Choroid plexus epithelial cell (primary cell): ENCODE data around the gene PCK2.

Experiments
- DNase-seq: peaks from one replicate; pipeline ENCODE4 v3.0.0-alpha.2; 2010; ENCODE audit warnings: low read depth
- H3K4me3 ChIP-seq: 2 replicates; pipeline ENCODE4 v1.5.1; 2011; ENCODE audit warnings: low read depth, mild to moderate bottlenecking, control low read depth, low read length, moderate library complexity
- TF ChIP-seq, protein P1 (sequence below): conservative IDR thresholded peaks from 2 replicates; pipeline ENCODE4 v1.5.1; 2011; ENCODE audit warnings: low read depth, mild to moderate bottlenecking, control low read depth, inconsistent platforms, low read length, moderate library complexity

Gene PCK2

DNA sequence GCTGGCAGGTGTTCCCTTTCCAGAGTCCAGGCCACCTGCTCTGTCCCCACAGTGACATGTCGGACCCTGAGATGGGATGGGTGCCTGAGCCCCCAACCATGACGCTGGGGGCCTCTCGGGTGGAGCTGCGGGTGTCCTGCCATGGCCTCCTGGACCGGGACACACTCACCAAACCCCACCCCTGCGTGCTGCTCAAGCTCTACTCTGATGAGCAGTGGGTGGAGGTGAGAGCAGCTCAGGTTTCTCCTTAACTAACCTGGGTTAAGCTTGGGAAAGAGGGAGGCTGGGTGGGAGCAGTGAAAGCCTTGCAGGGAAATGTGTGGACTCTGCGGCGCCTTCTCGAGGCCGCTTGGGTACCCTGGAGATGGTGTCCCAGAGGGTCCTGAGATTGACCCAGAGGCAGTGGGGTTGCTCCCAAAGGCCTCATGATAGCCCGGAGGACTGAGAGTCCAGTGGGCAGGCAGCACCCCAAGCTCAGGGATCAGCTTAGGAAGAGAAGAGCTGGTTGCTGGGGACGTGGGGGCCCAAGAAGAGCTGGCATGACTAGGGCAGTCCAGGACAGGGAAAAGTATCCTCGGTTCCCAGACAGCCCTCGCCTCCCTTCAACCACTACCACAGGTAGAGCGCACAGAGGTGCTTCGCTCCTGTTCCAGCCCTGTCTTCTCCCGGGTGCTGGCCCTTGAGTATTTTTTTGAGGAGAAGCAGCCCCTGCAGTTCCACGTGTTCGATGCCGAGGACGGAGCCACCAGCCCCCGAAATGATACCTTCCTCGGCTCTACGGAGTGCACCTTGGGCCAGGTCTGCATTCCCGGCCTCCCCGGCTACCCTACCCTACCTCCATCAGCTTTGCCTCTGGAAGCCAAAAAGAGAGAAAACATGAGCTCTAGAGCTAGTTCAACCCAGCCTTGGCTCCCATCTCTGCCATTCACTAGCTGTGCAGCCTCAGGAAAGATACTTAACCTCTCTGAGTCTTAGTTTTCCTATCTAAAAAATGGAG, 20.9 kb upstream of the PCK2 start:
- H3K4me3 ChIP-seq = no peak overlapping the region
- TF ChIP-seq, protein P1, sequence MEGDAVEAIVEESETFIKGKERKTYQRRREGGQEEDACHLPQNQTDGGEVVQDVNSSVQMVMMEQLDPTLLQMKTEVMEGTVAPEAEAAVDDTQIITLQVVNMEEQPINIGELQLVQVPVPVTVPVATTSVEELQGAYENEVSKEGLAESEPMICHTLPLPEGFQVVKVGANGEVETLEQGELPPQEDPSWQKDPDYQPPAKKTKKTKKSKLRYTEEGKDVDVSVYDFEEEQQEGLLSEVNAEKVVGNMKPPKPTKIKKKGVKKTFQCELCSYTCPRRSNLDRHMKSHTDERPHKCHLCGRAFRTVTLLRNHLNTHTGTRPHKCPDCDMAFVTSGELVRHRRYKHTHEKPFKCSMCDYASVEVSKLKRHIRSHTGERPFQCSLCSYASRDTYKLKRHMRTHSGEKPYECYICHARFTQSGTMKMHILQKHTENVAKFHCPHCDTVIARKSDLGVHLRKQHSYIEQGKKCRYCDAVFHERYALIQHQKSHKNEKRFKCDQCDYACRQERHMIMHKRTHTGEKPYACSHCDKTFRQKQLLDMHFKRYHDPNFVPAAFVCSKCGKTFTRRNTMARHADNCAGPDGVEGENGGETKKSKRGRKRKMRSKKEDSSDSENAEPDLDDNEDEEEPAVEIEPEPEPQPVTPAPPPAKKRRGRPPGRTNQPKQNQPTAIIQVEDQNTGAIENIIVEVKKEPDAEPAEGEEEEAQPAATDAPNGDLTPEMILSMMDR = no peak
- DNase-seq = no peak

DNA sequence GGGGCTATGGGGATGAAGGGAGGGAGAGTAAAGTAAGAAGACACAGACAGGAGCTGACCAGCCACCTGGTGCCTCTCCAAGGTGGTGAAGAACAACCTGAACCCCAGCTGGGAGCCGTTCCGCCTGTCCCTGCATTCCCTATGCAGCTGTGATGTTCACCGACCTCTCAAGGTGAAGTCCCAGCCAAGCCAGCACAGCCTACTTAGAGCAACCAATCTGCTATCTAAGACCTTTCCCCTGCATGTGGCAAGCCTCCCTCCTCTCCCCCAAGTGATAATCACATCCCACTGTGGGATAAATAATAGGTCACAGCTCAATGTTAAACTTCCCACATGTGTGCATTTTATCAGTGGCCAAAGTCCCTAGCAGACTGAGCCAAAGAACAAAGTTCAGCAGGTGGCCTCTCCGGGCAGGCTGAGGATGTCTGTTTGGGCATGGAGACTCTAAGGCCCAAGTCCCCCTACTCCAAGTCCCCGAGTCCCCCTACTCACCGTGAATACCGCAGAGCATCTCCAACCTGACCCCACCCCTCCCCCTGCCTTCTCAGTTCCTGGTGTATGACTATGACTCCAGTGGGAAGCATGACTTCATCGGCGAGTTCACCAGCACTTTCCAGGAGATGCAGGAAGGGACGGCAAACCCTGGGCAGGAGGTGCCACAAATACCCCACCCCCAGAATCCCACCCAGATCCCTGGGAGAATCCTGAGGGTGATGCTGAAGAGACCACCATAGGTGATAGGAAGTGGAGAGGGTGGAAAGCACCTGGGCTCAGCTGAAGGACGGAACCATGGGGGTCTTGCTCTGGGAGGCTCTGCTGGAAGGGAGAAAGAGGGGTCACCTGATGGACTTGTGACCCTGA, 19.3 kb upstream of the PCK2 start:
- TF ChIP-seq, protein P1 = no peak
- no peak for DNase-seq
- H3K4me3 ChIP-seq = no peak overlapping the region

DNA sequence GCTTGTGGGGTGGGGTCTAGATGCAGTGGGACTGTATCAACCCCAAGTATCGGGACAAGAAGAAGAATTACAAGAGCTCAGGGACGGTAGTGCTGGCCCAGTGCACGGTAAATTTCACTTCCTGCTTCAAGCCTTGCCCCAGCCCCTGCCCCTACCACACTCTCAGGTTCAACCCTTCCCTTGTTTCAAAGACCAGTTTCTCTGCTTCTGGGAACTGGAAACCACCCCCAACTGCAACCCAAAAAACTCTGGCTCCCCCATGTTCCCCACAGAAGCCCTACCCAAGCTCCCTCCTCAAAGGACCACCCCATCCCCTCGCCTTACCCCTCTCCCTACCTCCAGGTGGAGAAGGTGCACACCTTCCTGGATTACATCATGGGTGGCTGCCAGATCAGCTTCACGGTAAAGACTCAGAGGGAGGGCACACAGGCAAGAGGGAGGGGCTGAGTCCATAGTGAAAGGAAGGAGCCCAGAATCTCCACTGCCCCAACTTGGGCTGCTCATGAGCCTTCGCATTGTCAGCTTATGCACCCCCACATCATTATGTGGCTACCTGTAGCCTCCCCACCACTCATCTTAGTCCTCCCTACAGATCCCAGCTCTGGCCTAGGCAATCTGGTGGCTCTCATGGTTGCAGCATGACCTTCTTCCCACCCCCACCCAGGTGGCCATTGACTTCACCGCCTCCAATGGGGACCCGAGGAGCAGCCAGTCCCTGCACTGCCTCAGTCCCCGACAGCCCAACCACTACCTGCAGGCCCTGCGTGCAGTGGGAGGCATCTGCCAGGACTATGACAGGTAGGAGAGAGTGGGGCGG, 18.4 kb upstream of the PCK2 start:
- TF ChIP-seq, protein P1 = no peak
- no peak overlapping the region for H3K4me3 ChIP-seq
- no peak for DNase-seq

DNA sequence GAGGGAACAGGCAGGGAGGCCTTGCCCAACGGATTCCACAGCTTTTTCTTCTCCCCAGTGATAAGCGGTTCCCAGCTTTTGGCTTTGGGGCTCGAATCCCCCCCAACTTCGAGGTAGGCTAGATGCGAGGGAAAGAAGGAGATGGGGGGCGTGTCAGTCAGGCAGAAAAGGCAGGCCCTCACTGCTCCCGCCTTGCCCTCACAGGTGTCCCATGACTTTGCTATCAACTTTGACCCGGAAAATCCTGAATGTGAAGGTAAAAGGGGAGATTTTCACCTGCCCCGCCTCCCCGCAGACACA, 17.9 kb upstream of the PCK2 start:
- TF ChIP-seq, protein P1 = no peak
- DNase-seq = no peak
- no peak overlapping the region for H3K4me3 ChIP-seq

DNA sequence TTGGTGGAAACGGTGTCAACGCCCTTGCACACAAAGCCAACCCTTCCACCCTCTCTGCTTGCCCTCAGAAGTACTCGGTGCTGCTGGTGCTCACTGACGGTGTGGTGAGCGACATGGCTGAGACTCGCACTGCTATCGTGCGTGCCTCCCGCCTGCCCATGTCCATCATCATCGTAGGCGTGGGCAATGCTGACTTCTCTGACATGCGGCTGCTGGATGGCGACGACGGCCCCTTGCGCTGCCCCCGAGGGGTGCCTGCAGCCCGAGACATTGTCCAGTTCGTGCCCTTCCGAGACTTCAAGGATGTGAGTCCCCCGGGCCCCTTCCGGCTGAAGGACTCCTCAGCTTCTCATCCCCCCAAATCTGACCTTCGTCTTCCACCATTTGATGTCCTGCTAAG, 17.0 kb upstream of the PCK2 start:
- no peak overlapping the region for H3K4me3 ChIP-seq
- no peak for DNase-seq
- TF ChIP-seq, protein P1 = no peak

DNA sequence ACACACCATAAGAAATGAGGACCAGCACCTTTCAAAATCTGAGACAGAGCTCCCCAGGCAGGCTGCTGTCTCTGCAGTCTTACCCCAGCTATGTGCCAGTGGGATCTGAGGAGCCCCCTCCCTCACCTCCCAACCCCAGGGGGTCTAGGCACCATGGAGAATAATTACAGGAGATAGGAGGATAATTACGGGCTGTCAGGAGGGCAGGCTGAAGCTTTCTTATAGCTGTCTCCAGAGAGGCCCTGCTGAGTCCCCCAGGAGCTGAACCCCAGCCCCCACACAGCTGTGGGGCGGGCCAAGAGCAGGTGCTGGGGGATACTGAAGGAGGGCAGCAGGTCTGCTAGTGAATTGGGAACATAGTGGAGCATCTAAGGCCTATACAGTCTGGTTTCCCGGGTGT, 16.0 kb upstream of the PCK2 start:
- no peak for DNase-seq
- no peak overlapping the region for H3K4me3 ChIP-seq
- TF ChIP-seq, protein P1 = no peak
